HG03439 (cell line): ENCODE data around the gene GGT1.
"Not testable (repeated sequence)": the region's sequence is repeated elsewhere in the genome, so short reads cannot be mapped to it uniquely, and the experiment has no call there.

Source experiments
- ATAC-seq: cut with Tn5 transposase; IDR thresholded peaks from one replicate; pipeline ENCODE4 v1.9.1; 2021; ENCODE audit warnings: mild to moderate bottlenecking, moderate library complexity; ENCODE audit not compliant: unreplicated experiment

Gene GGT1

DNA sequence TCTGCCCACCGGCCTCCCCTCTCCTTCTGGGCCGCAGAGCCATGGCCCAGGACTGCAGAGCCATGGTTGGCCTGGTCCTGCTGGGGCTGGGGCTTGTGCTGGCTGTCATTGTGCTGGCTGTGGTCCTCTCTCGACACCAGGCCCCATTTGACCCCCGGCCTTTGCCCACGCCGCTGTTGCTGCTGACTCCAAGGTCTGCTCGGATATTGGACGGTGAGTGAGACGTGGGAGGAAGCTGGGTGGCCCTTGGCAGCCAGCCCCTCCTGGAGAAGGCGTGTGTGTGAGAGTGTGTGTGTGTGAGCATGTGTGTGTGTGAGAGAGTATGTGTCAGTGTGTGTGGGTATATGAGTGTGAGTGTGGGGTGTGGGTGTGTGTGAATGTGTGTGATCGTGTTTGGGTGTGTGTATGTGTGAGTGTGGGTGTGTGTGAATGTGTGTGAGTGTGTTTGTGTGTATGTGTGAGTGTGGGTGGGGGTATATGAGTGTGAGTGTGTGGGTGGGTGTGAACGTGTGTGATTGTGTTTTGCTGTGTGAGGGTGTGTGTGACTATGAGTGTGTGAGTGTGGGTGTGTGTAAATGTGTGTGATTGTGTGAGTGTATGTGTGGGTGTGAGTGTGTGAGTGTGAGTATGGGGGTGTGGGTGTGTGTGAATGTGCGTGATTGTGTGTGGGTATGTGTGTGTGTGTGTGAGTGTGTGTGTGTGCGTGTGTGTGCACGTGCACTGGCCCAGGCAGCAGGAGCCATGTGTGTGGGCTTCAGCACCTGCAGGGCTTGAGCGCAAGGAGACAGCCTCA lies 30.4 kb downstream of the GGT1 start:
- ATAC-seq, result not testable (repeated sequence)

DNA sequence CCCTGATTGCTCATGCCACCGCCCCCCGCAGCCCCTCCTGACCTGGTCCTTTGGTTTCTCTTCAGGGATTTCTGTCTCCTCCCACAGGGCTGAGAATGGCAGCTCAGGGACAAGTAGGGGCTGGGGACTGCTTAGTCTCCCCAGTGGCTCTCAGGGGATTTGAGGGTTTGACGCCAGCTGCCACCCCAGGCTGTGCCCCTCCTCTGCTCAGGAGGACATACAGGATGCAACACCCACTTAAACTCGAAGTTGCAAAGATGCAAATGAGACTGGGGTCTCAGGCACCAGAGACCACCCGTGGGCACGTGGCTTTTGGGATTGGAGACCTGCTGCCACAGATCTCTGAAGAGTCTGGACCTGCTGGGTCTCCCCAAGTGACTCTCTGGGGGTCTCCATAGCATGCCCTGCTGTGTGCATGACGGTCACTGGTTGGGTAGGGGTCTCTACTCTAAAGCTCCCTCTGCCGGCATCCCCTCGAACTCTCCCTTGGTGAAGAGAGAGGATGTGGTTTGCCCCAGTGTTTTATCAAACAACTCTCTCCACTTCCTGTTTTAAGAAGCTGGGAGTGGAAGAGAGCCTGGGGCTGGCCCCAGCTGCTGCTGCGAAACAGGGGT lies 31.9 kb downstream of the GGT1 start:
- not testable (repeated sequence) for ATAC-seq

DNA sequence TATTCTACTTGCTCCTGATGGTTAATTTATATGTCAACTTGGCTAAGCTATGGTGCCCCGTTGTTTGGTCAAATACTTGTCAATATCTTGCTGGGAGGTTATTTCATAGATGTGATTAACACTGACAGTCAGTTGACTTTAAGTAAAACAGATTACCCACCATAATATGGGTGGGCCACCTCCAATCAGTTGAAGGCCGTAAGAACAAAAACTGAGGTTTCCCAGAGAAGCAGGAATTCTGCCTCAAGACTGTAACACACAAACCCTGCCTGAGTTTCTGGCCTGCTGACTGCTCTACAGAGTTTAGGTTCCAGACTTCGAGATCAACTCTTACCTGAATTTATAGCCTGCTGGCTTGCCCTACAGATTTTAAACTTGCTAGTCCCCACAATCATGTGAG lies 33.5 kb downstream of the GGT1 start:
- not testable (repeated sequence) for ATAC-seq

DNA sequence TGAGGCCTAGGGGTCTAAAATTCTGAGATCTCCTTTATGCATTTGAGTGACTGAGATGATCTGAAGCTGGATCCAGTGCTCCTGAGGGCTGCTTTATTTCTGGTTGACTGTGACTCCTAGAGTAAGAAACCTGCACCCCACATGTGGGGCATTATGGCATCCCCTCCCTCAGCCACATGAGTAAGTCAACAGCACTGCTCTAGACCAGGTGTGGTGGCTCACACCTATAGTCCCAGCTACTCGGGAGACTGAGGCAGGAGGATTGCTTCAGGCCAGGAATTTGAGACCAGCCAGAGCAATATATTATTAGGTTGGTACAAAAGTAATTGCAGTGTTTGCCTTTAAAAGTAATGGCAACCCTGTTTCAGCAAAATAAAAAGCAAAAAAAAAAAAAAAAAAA lies 39.3 kb downstream of the GGT1 start:
- ATAC-seq, result not testable (repeated sequence)

DNA sequence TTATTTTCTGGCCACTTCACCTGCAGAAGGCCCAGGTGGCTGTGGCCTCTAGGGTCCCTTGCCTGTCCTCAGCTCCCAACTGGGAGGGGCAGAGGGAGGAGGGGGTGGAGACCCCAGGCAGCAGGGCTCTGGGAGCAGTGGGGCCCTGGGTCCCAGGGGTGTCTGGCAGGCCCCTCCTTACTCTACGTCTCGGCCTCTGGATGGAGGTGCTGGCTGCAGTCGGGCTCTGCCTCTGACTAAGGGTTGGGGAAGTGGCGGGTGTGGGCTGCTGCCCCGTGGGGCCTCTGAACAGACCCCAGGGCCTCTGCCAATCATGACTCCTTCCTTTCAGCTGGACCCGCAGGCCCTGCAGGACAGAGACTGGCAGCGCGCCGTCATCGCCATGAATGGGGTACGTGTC lies 41.4 kb downstream of the GGT1 start:
- not testable (repeated sequence) for ATAC-seq

DNA sequence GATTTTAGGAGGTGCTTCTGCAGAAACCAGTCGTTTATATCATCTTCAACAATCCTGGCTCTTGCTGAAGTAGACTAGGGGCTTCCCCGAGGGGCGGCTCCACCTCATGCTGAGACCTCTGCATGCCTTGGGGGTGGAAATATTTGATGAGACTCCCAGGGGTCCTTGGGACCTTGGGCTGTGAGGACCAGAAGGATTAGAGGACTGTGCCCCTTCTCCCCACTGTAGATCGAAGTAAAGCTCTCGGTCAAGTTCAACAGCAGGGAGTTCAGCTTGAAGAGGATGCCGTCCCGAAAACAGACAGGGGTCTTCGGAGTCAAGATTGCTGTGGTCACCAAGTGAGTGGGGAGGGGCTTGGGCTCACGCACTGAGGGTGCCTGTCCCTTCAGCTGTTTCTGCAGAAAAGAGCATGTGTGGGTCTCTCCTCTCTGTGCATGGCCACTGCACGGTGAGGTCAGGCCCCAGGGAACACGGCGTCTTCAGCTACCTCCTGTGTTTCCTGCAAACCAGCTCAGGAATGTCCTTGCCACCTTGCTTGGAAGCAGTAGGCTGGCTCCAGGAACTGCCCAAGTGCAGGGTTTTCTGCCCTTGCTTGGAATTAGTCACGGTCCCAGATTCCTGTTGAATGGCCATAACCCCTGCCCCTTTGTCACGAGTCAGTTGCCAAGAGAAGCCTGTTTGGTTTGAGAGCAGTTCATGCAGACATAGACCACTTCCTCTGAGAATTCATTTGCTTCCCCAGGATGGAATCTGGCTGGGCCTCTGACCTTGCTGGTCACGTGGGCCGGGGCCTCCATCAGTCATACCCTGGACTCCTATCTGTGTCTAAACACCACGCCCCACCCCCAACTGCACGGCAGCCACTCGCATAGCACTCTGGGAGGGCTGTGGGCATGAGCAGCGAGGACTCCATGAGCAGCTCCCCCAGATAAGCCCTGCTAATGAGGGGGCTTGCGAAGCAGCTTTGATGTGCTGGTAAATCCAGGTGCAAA lies 42.7 kb downstream of the GGT1 start:
- ATAC-seq, result not testable (repeated sequence)

DNA sequence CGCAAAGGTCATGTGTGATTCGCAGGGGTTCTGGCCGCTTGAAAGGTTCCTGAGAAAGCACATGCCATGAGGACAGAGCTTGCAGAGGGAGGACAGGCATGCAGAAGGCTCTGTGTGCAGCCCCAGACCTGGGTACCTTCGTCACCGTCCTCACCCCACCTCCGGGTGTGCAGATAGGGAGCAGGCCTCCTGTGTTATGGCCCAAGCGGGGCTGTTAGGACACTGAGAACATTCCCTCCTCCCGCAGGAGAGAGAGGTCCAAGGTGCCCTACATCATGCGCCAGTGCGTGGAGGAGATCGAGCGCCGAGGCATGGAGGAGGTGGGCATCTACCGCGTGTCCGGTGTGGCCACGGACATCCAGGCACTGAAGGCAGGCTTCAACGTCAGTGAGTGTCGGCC lies 43.8 kb downstream of the GGT1 start:
- ATAC-seq, result not testable (repeated sequence)

DNA sequence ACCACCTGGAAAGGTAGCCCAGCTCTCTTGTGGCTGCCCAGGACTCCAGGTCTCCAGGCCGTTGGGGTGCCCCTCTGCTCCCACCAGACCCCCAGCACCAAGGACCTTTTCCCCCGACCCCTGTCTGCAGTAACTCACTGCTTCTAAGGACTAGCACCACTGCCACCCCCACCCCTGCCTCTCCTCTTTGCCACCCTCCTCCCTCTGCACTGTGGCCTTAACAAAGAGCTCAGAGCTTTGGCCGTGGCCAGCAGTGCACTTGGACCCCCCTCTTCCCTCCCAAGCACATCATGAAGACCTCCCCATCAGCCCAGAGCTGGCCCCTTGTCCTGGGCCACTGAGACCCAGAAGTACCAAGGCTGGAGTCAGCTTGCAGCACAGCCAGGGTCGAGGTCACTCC lies 46.4 kb downstream of the GGT1 start:
- ATAC-seq, result not testable (repeated sequence)

DNA sequence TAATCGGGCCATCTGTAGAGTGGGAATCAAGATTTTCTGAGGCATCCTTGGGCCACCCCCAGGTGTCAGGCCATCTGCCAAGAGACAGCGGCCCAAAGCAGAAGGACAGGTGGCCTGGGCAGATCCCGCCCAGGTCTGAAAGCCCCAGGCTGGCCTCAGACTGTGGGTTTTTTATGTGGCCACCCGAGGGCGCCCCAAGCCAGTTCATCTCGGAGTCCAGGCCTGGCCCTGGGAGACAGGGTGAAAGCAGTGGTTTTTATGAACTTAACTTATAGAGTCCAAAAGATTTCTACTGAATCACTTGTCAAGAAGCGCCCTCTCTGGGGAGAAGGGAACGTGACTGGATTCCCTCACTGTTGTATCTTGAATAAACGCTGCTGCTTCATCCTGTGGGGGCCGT lies 47.9 kb downstream of the GGT1 start:
- ATAC-seq, result not testable (repeated sequence)

DNA sequence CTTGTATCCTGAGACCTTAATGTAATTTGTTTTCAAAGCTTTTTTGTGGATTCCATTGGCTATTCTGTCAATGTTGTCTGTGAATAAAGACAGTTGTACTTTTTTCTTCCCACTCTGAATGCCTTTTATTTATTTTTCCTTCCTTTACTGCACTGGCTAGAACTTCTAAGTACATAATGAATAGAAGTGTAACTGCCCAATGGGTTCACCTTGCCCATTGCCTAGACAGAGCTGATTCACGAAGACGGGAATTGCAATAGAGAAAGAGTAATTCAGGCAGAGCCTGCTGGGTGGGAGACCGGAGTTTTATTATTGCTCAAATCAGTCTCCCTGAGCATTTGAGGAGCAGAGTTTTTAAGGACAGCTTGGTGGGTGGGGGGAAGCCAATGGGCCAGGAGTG lies 62.4 kb downstream of the GGT1 start:
- ATAC-seq, result not testable (repeated sequence)

DNA sequence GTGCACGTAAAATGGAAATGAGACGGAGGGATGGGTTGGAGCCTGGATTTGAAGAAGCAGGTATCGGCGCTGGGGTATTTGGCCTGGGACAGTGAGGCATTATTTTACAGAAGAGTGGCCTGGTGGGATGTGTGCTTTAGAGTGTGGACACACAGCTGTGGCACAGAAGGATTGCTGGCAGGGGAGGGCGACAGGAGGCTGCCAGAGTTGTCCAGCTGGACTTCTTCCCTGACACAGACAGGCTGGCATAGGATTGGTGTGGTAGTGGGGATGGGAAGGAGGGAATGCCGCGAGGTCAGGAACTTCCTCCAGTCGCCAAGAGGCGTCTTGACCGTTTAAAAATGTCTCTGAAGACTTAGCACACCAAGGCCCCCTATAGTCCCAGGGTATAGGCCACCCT lies 64.9 kb downstream of the GGT1 start:
- not testable (repeated sequence) for ATAC-seq

DNA sequence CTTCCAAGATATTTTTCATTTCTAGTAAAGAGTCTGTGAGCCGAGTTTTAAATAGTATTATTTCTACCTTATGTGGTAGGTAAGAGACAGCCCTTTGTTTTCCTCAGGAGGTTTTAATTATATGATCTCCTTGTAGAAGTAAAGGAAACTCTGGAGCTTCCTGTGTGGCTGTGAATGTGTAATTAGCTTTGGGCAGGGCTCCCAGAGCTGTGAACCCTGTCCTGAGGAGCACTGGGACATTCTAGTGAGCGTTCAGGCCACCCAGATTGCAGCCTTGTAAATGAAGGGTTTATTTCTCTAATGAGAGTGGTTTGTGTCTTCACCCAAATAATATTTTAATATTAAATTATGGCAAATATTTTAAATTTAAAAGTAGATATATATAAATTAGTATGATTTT lies 69.5 kb downstream of the GGT1 start:
- not testable (repeated sequence) for ATAC-seq
